Measurements from ENCODE around the gene AFAP1L2. TPM values are rescaled to one million over a fixed set of nuclear protein-coding genes. Genes with fewer than 3 reads are reported as not detected.

AFAP1L2 gene
- total RNA-seq, 2 donors from 2014 or later: 5.8 to 6.3 TPM

DNA sequence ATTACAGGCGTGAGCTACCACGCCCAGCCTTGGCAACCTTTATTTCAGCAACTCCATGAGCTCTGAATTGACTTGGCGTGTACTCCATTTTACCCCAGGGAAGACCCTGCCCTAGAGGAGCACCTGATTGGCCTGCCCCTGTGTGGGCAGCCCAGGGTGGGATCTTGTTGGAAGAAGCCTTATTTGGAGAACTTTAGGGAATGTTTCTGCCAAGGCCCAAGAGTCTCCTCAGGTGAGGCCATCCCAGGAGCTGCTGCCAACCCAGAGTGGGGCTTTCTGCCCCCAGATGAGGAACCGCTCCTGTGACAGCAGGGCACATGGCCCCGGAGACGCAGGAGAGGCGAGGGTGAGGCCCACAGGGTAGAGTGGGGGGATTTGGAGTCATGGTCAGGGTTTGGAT lies 123.3 kb downstream of the AFAP1L2 start:
- Histone ChIP-seq H3K27me3 (no peaks in the 10 kb centered on the region), H3K36me3 (no peaks in the 10 kb centered on the region), H3K4me3 (no peak overlapping the region), H3K27ac (no peak overlapping the region), H3K9me3 (no peaks in the 10 kb centered on the region), H3K4me1 (no peaks in the 10 kb centered on the region)
- no peak for TF ChIP-seq CTCF (IDR thresholded peaks at IDR 0.05)
- DNase-seq (ENCODE audit: low spot score): no peak

GRCh38 chr10:114279901-114280644 lies 124.2 kb downstream of the AFAP1L2 start:
- no peak for TF ChIP-seq CTCF (IDR thresholded peaks at IDR 0.05)
- Histone ChIP-seq H3K9me3 (no peaks in the 10 kb centered on the region), H3K27ac (no peak overlapping the region), H3K36me3 (no peaks in the 10 kb centered on the region), H3K4me1 (no peaks in the 10 kb centered on the region), H3K4me3 (no peak overlapping the region), H3K27me3 (no peaks in the 10 kb centered on the region)
- DNase-seq (ENCODE audit: low spot score): no peak

DNA sequence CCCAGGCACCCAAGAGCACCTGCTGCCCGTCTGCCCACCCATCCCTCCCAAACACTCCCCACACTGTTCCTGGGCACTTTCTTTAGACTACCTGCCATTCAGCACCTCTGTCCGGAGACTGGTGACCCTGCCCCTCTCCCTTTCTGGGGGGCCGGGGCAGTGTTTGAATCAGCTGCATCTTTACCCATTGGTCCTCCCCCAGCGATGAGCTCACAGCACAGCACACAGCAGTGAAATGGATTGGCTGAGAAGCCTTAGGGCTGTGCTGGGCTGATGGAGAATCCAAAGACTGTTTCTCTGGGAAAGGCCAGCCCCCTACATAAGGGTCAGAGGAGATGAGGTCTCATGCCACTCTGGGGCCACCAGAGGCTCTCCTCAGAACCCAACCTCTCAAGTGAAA lies 125.0 kb downstream of the AFAP1L2 start:
- H3K9me3 ChIP-seq: no peaks in the 10 kb centered on the region
- H3K36me3 ChIP-seq: no peaks in the 10 kb centered on the region
- no peak overlapping the region for H3K4me3 ChIP-seq
- H3K27ac ChIP-seq: no peak overlapping the region
- TF ChIP-seq CTCF (IDR thresholded peaks at IDR 0.05): no peak
- H3K4me1 ChIP-seq: no peaks in the 10 kb centered on the region
- DNase-seq (ENCODE audit: low spot score): no peak
- H3K27me3 ChIP-seq: no peaks in the 10 kb centered on the region

GRCh38 chr10:114278884-114279191 lies 125.5 kb downstream of the AFAP1L2 start:
- H3K36me3 ChIP-seq: no peaks in the 10 kb centered on the region
- H3K4me1 ChIP-seq: no peaks in the 10 kb centered on the region
- H3K9me3 ChIP-seq: no peaks in the 10 kb centered on the region
- H3K4me3 ChIP-seq: no peak overlapping the region
- H3K27ac ChIP-seq: no peak overlapping the region
- H3K27me3 ChIP-seq: no peaks in the 10 kb centered on the region
- DNase-seq (ENCODE audit: low spot score): no peak
- no peak for TF ChIP-seq CTCF (IDR thresholded peaks at IDR 0.05)

GRCh38 chr10:114278140-114278883 lies 126.0 kb downstream of the AFAP1L2 start:
- Histone ChIP-seq H3K27ac (no peak overlapping the region), H3K4me3 (no peak overlapping the region), H3K4me1 (no peaks in the 10 kb centered on the region), H3K27me3 (no peaks in the 10 kb centered on the region), H3K9me3 (no peaks in the 10 kb centered on the region), H3K36me3 (no peaks in the 10 kb centered on the region)
- no peak for DNase-seq (ENCODE audit: low spot score)
- TF ChIP-seq CTCF (IDR thresholded peaks at IDR 0.05): no peak

Data from right atrium auricular region (tissue), 2 donors.